Uterus (tissue), 4 donors: ENCODE measurements around the gene COL18A1. TPM values are rescaled to one million over a fixed set of nuclear protein-coding genes. Genes with fewer than 3 reads are reported as not detected.

Experiments
- DNase-seq, 2 donors: peaks; one replicate each; pipeline ENCODE4 v3.0.0-alpha.2; 2019 to 2020
- H3K27ac ChIP-seq, 2 donors: fragments of 200-600 bp; sonication (generic); 1 replicate in 1 of 2; 2 replicates in 1 of 2; pipeline ENCODE4 v1.5.1; 2016 to 2018
- H3K27me3 ChIP-seq, 2 donors: fragments of 200-600 bp; sonication (generic); one replicate each; pipeline ENCODE4 v1.5.1; 2018 to 2019; ENCODE audit warnings: control low read depth in 1 of 2
- H3K36me3 ChIP-seq, 2 donors: fragments of 200-600 bp; sonication (generic); one replicate each; pipeline ENCODE4 v1.5.1; 2019; ENCODE audit warnings: control low read depth in 1 of 2
- H3K4me1 ChIP-seq, 2 donors: fragments of 200-600 bp; sonication (generic); one replicate each; pipeline ENCODE4 v1.5.1; 2018 to 2019; ENCODE audit warnings: control low read depth in 1 of 2
- H3K4me3 ChIP-seq, 2 donors: fragments of 200-600 bp; sonication (generic); 1 replicate in 1 of 2; 2 replicates in 1 of 2; pipeline ENCODE4 v1.5.1; 2018 to 2019; ENCODE audit warnings: mild to moderate bottlenecking in 1 of 2
- H3K9me3 ChIP-seq, 2 donors: fragments of 200-600 bp; sonication (generic); one replicate each; pipeline ENCODE4 v1.5.1; 2019; ENCODE audit warnings: control low read depth in 1 of 2
- POLR2A ChIP-seq, 2 donors: fragments of 450-650 bp; IDR thresholded peaks; one replicate each; pipeline ENCODE4 v1.6.1; 2016; ENCODE audit warnings: antibody characterized with exemption in 2 of 2, mild to moderate bottlenecking in 1 of 2, moderate library complexity in 1 of 2
- intact Hi-C: fragments of 100-400 bp; cut with DNase I; formaldehyde crosslinking; loops from one replicate; pipeline ENCODE4 v1.15.1; 2023; ENCODE audit warnings: low total_unique reads
- total RNA-seq, 4 donors: library from RNA; depleted of rRNA in 3 of 4; stranded (reverse); fragments of >200 nt in 3 of 4; gene quantifications; one replicate each; pipeline versions ENCODE4 v1.1.0 to v1.2.4, GENCODE V29; 2014 to 2023
- TF ChIP-seq, protein P1 (sequence below), 4 experiments: fragments of 200-600 bp in 2 of 4; fragments of 450-650 bp in 2 of 4; sonication (generic) in 2 of 4; IDR thresholded peaks; one replicate each; pipeline ENCODE4 v1.5.1; 2016 to 2019; ENCODE audit warnings: antibody characterized with exemption in 4 of 4, mild to moderate bottlenecking in 2 of 4, moderate library complexity in 1 of 4
- donor health status: DM: yes; HTN: yes; CAD: no.

Gene COL18A1
- total RNA-seq, 4 donors from 2014 or later: 73.0 to 223 (median 152) TPM

DNA sequence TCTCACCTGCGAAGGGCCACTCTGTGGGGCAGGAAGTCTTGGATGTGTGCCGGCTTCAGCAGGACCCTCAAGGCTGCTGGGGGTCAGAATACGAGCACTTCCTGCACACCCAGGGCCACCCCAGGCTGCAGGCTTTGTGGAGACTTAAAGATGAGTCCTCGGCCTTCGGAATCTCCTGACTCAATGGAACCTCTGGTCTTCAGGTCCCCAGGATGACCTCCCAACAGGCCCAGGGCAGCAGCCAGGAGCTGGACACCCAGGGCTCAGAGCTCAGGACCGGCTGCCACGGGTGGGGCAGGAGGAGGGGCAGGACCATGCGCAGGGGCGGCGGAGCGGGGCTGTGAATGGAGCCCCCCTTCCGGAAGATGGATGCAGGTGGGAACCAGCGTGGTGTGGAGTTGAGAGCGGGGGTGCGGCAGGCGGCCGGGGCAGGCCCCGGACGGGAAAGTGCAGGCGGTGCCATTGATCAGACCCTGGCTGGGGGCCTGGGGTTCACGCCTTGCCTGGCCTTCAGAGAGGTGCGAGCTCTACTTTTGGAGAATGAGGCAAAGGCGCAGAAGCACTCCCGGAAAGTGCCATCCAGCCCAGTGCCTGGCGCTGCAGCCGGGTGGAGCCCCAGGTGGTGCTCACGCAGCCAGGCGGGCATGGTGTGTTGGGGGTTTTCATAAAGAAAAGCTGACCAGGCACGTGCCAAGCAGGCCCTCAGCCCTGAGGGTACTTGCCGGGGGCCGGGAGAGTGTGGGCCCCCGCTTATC is 10.4 kb downstream of the COL18A1 start:
- Histone ChIP-seq H3K4me1 (no peaks in the 10 kb centered on the region), H3K4me3 (no peak overlapping the region), H3K36me3 (no peaks in the 10 kb centered on the region), H3K27me3 (no peaks in the 10 kb centered on the region), H3K9me3 (no peaks in the 10 kb centered on the region), H3K27ac (no peak overlapping the region)
- DNase-seq: no peak
- intact Hi-C loops: no loop called here
- TF ChIP-seq, protein P1, sequence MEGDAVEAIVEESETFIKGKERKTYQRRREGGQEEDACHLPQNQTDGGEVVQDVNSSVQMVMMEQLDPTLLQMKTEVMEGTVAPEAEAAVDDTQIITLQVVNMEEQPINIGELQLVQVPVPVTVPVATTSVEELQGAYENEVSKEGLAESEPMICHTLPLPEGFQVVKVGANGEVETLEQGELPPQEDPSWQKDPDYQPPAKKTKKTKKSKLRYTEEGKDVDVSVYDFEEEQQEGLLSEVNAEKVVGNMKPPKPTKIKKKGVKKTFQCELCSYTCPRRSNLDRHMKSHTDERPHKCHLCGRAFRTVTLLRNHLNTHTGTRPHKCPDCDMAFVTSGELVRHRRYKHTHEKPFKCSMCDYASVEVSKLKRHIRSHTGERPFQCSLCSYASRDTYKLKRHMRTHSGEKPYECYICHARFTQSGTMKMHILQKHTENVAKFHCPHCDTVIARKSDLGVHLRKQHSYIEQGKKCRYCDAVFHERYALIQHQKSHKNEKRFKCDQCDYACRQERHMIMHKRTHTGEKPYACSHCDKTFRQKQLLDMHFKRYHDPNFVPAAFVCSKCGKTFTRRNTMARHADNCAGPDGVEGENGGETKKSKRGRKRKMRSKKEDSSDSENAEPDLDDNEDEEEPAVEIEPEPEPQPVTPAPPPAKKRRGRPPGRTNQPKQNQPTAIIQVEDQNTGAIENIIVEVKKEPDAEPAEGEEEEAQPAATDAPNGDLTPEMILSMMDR (IDR thresholded peaks at IDR 0.05): no peak
- no peak for TF ChIP-seq POLR2A (IDR thresholded peaks at IDR 0.05)

GRCh38 chr21:45415943-45416611 is 11.1 kb downstream of the COL18A1 start:
- Histone ChIP-seq H3K4me3 (no peak overlapping the region), H3K4me1 (no peaks in the 10 kb centered on the region), H3K36me3 (no peaks in the 10 kb centered on the region), H3K27ac (no peak overlapping the region), H3K9me3 (no peaks in the 10 kb centered on the region), H3K27me3 (no peaks in the 10 kb centered on the region)
- no peak for DNase-seq
- TF ChIP-seq, protein P1 (IDR thresholded peaks at IDR 0.05): no peak
- TF ChIP-seq POLR2A (IDR thresholded peaks at IDR 0.05): no peak
- intact Hi-C loops: no loop called here

GRCh38 chr21:45416620-45417019 is 11.7 kb downstream of the COL18A1 start:
- Histone ChIP-seq H3K4me3 (no peak overlapping the region), H3K27ac (no peak overlapping the region), H3K27me3 (no peaks in the 10 kb centered on the region), H3K36me3 (no peaks in the 10 kb centered on the region), H3K9me3 (no peaks in the 10 kb centered on the region), H3K4me1 (no peaks in the 10 kb centered on the region)
- intact Hi-C loops: no loop called here
- TF ChIP-seq, protein P1 (IDR thresholded peaks at IDR 0.05): no peak
- no peak for TF ChIP-seq POLR2A (IDR thresholded peaks at IDR 0.05)
- DNase-seq: no peak

DNA sequence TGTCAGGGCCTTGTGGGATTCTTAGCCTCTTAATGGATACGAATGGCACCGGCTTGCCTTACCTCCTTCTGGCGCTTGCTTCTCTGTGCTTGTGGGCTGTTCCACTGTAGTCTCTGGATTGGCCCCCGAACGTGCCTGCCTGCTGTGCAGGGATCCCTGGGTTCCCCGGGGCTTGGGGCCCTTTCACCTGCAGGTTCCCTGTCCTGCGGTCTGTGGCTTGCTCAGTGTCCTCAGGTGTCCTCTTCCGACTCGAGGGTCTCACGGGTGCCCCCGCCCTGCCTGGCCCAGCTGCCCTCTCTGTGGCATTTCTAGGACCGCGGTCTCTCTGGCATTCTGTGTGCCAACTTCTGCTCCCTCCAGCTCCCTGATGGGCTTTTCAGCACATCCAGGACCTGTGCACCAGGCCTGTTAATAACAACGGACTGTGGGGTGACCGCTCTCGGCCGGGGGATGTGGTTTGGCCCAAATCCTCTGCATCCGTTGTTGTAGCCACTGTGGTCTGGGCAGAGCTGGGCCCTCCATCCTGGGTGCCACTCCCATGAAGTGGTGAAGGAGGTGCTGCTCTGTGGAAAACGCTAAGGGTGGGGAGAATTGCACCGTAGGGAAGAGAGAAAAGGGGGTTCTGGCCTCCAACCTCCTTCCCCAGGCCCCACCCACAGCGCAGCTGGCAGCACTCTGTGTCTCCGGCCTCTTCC is 12.4 kb downstream of the COL18A1 start:
- H3K27me3 ChIP-seq: no peaks in the 10 kb centered on the region
- no peaks in the 10 kb centered on the region for H3K9me3 ChIP-seq
- H3K4me3 ChIP-seq: no peak overlapping the region
- TF ChIP-seq POLR2A (IDR thresholded peaks at IDR 0.05): no peak
- TF ChIP-seq, protein P1 (IDR thresholded peaks at IDR 0.05): no peak
- intact Hi-C loops: no loop called here
- H3K27ac ChIP-seq: no peak overlapping the region
- no peaks in the 10 kb centered on the region for H3K4me1 ChIP-seq
- no peaks in the 10 kb centered on the region for H3K36me3 ChIP-seq
- DNase-seq: no peak

DNA sequence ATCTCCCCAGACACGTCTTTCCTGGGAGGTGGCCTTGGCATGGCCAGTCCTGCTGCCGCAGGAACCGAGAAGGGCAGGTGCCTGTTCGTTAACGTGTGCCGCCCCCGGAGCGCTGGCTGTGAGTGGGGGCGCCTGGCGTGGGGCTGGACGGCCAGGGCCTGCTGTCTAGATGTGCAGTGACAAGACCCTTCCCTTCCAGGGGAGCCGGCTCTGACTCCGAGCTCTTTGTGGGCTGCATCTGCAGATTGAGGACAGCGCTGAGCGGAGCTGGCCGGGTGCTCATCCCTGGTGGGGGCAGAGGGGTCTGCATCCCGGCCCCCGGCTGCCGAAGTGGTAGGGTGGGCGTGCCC is 13.0 kb downstream of the COL18A1 start:
- H3K27ac ChIP-seq: no peak overlapping the region
- H3K36me3 ChIP-seq: no peaks in the 10 kb centered on the region
- TF ChIP-seq, protein P1 (IDR thresholded peaks at IDR 0.05): no peak
- no peak for TF ChIP-seq POLR2A (IDR thresholded peaks at IDR 0.05)
- no peaks in the 10 kb centered on the region for H3K27me3 ChIP-seq
- H3K9me3 ChIP-seq: no peaks in the 10 kb centered on the region
- no peaks in the 10 kb centered on the region for H3K4me1 ChIP-seq
- intact Hi-C loops: no loop called here
- H3K4me3 ChIP-seq: no peak overlapping the region
- DNase-seq: no peak
